T47D (cell line): ENCODE data around the gene RABL2B.
"Not testable (repeated sequence)": the region's sequence is repeated elsewhere in the genome, so short reads cannot be mapped to it uniquely, and the experiment has no call there.

Experiments used
- DNase-seq, 2 experiments: peaks; one replicate each; pipeline versions ENCODE4 v3.0.0 to v3.0.0-alpha.2; 2011 to 2012; ENCODE audit warnings: low read depth in 1 of 2, low spot score in 1 of 2
- JUND ChIP-seq: IDR thresholded peaks from 2 replicates; pipeline ENCODE4 v1.6.1; 2012; ENCODE audit warnings: low read depth
- in situ Hi-C: cut with HindIII; loops from 2 replicates; pipeline ENCODE4 v1.10.0; 2016; ENCODE audit warnings: low sequenced_read_pairs, low pct_unique_long_range_greater_than_20kb

Gene RABL2B

DNA sequence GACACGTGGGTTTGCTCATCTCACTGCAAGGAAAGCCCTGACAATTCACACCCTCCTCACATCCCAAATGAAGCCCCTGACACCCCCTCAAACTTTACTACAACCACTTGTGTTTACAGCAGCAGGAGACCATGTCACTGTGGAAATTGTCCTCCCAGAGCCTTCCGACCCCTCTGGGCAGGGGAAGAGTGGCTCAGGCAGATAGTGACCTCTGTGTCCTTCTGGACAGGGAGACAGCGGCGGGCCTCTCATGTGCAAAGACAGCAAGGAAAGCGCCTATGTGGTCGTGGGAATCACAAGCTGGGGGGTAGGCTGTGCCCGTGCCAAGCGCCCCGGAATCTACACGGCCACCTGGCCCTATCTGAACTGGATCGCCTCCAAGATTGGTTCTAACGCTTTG, 39.0 kb downstream of the RABL2B start:
- in situ Hi-C loops, DNase-seq: not testable (repeated sequence)

DNA sequence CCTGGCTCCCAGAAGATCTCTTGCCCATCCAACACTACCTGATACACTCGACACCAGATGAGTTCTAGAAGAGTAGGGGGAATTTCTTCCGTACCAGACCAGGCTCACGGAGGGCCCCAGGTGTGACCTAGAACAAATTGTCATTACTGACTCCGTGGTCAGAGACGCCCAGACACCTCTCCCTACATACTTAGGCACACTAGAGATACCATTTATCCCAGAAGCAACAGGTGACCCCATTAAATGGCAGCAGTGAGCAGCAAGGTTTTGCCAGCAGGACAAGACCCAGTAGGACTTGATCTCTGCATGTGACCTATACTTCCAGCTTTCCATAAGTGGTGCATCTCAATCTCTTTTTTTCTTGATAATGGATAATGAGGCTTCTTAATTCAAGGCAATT, 42.7 kb downstream of the RABL2B start:
- DNase-seq, in situ Hi-C loops: not testable (repeated sequence)

DNA sequence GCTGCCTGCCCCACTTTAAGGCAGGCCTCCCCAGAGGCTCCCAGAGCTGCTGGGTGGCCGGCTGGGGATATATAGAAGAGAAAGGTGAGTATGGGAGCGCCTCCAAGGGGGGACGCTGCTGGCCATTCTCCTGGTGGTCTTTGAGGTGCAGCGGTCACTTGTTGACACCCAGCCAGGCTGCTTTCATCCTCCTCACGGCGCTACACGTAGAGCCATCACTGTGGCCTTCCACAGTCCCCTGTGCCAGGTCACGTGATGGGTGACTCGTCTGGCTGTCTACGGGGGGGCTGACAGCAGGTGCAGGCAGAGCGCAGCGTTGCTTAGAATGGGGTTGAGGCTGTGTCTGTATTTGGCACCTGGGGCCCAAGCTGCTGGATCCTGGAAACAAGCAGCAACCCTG, 43.5 kb downstream of the RABL2B start:
- in situ Hi-C loops: no loop called here
- DNase-seq: no peak
- TF ChIP-seq JUND: no peak

DNA sequence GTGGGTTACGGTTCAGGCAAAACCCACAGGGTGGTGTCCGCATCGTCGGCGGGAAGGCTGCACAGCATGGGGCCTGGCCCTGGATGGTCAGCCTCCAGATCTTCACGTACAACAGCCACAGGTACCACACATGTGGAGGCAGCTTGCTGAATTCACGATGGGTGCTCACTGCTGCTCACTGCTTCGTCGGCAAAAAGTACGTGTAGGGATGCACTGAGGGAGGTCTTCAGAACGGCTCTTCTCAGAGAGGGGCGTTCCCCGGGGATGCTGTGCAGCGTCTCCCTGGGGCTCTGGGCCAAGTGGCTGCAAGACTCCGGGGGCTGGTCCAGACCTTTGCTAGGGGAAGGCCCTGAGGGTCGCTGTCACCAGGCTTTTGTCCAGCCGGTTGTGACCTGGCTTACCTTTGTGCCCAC, 44.2 kb downstream of the RABL2B start:
- no peak for TF ChIP-seq JUND
- DNase-seq: no peak
- in situ Hi-C loops: no loop called here

DNA sequence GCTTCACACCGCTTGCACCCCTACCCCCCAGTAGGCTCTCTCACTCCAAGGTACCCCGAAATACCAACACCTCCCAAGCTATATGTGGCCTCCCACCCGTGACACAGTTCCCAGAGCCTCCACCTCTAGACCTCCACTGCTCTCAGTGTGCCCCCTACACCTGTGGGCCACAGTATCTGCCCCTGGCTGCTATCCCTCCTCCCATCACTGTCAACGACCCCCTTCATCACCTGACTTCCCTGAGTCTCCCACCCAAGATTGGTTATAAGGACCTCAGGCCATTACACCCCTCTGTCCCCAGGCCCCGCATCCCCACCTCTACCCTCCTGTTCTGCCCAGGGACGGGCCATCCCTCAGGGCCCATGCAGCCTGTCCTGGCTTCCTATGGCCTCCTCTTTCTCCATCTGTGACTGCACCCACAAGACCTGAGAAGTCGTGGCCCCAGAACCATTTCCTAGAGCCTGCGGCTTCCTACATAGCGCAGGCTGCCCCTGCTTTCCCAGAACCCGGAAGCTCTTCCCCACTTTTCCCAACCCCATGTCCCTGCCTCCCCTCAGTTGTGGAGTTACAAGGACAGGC, 44.7 kb downstream of the RABL2B start:
- in situ Hi-C loops: no loop called here
- no peak for TF ChIP-seq JUND
- DNase-seq: no peak

DNA sequence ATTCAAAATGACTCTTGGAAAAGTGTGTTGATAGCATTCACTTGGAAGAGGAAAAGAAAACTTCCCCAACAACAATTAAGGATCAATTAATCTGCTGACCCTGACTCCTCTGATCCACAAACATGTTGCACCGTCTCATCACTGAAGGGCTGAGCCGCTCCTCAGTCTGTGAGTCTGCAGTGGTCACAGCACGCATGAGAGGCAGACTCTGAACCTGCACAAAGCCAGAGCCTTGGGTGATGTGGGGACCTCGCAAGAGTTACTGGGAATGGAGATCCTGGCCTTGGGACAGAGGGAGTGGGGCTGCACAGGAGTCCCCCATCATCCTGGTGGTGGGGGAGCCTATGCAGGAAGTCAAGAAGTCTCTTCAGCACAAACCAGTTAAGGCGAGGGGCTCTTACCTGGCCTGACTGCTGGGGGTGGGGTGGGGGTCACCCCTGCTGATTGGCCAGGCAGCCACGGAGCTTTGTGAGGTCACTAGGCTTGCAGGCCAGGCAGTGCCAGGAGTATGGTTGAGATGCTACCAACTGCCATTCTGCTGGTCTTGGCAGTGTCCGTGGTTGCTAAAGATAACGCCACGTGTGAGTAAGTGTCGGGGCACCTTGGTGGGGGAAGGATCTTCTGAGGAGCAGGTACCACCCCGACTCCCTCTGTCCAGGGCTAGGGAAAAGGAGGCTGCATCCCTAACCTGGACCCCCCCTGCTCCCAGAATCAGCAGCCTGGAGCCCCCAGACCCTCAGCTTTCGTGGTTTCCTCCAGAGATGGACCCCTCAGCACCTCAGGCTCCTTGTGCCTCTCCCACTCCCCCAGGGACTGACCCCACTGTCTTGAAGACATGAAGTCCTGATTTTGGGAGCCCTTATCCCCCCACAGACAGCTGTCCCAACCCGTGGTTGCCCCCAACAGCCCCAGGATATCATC, 45.4 kb downstream of the RABL2B start, which contains the start of gene ACR:
Gene ACR (plus strand): TSS at position 477 of the 921 bp plus-strand sequence. CDS start 32 bp downstream, at position 509.
- in situ Hi-C loops: no loop called here
- DNase-seq: no peak
- TF ChIP-seq JUND: no peak

DNA sequence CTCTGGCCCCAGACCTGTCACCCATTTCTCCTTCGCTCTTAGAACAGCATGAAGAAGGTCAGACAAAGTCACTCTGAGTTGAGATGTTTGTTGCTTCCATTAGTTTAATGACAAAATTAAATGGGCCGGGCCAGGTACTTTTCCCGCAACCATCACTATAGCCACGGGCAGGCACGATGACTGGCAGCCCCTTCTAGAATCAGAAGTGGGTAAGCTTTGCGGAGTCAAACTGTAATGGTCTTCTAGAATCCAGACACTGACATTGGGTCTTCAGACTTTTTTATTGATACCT, 47.8 kb downstream of the RABL2B start:
- no peak for TF ChIP-seq JUND
- DNase-seq: no peak
- in situ Hi-C loops: no loop called here

DNA sequence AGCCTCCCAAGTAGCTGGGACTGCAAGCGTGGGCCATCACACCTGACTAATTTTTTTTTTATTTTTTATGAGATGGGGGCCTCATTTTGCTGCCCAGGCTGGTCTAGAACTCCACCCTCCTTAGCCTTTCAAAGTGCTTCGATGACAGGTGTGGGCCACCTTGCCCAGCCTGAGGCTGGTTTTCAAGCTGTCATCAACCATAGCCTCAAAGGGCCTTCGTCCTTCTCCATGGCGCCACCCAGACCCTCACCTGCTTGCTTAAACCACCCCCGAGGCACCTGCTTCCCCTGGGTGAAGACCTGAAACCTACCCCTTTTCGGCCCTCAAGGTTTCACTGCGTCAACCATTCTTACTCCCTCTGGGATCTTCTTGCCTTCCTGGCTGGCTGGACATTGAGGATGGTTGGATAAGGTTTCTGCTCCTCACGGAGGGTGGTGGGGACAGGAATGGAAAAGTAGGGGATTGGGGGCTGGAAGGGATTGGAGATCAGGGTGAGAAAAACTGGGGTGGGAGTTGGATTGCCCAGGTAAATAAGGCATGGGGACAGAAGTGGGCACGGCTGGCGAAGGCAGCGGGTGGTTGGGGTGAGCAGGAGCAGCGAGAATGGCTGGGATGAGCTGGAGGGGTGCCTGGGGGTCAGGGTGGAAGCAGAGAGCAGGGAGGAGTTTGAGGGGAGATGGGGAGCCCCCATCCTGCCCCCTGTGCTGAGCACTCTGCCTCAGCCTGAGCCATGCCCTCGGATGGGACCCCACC, 48.3 kb downstream of the RABL2B start:
- no peak for DNase-seq
- no peak for TF ChIP-seq JUND
- in situ Hi-C loops: no loop called here

DNA sequence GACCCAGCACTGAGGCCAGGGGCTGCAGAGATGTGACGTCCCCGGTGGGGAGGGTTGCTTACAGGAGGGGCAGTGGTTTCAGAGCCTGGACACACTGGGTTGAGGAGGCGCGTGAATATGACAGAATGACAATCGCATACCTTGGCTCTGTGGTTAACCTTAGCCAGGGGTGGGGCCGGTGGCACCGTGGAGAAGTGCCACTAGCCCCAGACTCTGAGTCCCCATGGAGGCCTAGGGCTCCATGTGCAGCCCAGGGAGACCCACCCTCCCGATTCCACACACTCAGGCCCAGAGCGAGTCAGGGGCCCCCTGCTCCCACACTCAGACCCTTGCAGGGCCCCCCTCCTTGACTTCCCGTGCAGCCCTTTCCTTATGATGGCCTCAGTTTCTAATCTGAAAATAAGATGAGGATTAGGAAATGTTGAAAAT, 49.1 kb downstream of the RABL2B start:
- no peak for TF ChIP-seq JUND
- in situ Hi-C loops: no loop called here
- DNase-seq: no peak

DNA sequence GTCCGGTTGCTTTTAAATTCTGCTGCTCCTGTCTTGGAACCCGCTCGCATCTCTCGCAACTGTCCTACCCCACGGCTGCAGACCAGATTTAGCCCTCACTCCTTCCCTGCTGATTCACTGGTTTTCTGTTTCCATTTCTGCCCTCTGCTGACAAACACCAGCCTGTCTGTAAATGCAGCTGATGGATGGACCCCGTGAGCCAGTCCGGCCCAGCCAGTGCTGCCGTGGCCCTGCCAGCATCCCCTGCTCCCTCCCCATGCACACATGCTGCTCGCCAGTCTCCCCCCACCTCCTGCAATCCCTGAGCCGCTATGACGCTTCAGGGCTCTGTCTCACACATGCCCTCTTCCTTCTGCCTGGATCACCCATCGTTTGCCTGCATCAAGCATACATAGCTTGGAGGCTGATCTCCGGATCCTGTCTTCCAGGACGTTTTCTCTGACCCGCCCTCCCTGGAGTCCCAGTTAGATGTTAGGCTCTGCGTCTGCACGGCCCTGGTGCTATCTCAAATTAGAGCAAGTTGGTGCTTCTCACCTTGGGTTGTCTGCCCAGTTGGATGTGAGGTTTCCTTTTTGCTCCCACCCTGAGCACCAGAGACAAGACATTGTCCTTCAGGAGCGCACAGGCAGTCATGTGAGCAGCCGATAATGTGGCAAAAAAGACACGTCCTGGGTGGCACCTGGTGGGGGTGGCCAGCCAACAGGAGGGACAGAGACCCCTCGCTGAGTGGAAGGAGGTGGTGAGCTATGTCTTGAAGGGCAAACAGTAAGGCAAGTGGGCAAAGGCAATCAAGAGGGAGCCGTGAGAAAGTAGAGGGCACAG, 49.7 kb downstream of the RABL2B start:
- TF ChIP-seq JUND: no peak
- in situ Hi-C loops: no loop called here
- DNase-seq: no peak

DNA sequence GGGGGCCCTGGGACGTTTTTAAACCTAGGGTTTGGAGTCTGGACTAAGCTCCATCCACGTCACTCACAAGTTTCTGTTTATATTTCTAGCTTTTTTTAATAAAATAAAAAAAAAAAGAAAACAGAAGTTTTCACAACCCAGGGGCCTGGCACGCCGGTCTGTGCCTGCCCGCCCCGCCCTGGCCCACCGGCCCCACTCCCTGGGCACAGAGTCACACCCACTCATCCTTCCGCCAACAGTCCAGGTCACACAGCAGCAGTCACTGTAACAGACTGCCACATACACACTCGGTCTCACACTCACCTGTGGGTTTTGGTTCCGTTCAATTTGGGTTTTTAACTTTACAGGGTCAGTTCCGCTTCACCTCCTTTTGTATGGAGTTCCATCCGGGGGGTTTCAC, 50.8 kb downstream of the RABL2B start:
- TF ChIP-seq JUND: no peak
- in situ Hi-C loops: no loop called here
- DNase-seq: no peak
